Brain microvascular endothelial cell (primary cell): ENCODE data around the gene SUPT6H.
A peak's percentile ranks its signal among the peaks of the same experiment; 100 is the strongest.

ENCODE experiments used
- DNase-seq: peaks from one replicate; pipeline ENCODE4 v3.0.0-alpha.2; 2020
- H3K27ac ChIP-seq: fragments of 250-450 bp; sonication (Bioruptor Pico); 2 replicates; pipeline ENCODE4 v1.5.1; 2020; ENCODE audit warnings: mild to moderate bottlenecking, moderate library complexity
- H3K27me3 ChIP-seq: fragments of 250-450 bp; sonication (Bioruptor Pico); replicated peaks from 2 replicates; pipeline ENCODE4 v1.5.1; 2020; ENCODE audit warnings: mild to moderate bottlenecking
- H3K36me3 ChIP-seq: fragments of 250-450 bp; sonication (Bioruptor Pico); replicated peaks from 2 replicates; pipeline ENCODE4 v1.5.1; 2020; ENCODE audit warnings: mild to moderate bottlenecking
- H3K4me3 ChIP-seq: 2 replicates; pipeline ENCODE4 v1.5.1; 2011; ENCODE audit warnings: low read depth, mild to moderate bottlenecking, control low read depth, low read length, moderate library complexity
- in situ Hi-C: cut with HindIII; loops from 2 replicates; pipeline ENCODE4 v1.10.0; 2017; ENCODE audit warnings: low sequenced_read_pairs, low pct_ligation_motif_present
- TF ChIP-seq, protein P1 (sequence below): IDR thresholded peaks from 2 replicates; pipeline ENCODE4 v1.5.1; 2011; ENCODE audit warnings: low read depth, mild to moderate bottlenecking, moderate library complexity, low read length, control low read depth, inconsistent platforms; ENCODE audit errors: missing control alignments

SUPT6H gene

DNA sequence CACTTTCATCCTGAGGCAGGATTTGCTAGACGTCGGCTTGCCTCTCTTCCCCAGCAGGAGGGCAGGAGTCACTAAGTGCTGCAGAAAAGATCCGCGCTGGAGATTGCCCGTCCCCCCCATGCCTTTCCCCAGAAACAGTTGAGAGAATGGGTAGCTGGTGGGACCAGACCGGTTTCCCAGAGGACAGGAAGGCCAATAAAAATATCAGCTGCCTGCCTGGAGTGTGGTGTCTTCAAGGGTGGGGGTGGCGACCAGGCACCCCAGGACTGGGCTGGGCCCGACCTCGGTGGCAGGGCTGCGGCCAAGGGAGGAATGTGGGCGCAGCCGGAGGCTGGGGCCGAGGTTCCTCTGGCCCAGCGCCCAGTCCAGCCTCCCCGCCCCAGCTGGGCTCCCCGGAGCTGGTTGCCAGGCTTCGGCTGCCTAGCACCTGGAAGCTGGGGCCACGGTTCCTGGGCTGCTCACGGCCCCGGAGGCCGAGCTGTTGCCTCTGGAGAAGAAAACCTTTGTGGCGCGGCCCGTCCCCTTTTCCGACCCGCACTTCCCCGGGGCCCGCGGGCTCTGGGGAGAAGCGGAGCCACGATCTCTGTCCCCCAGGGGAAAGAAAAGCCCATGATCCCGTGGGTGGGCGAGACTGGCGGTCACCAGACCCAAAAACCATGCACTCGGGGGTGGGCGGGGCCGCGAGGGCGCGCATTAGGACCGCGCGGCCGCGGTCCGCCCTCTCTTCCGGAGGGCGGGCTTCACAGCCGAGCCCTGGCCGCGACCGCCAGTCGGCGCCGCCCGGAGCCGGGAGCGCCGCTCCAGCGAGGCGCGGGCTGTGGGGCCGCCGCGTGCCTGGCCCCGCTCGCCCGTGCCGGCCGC is 81.5 kb downstream of the SUPT6H start, which contains the start of gene TRAF4:
Gene TRAF4, plus strand, starts transcription at position 769 of the 861 bp plus-strand sequence. CDS start 102 bp downstream, outside the sequence.
- DNase-seq: peak; percentile 85
- H3K27ac ChIP-seq: peak within 1 kb of the TSS; percentile 92
- H3K4me3 ChIP-seq: peak within 1 kb of the TSS; percentile 85
- no peaks in the 10 kb centered on the region for H3K27me3 ChIP-seq
- peaks cover 25% of the 10 kb centered on the region for H3K36me3 ChIP-seq
- in situ Hi-C loops: no loop called here
- TF ChIP-seq, protein P1, sequence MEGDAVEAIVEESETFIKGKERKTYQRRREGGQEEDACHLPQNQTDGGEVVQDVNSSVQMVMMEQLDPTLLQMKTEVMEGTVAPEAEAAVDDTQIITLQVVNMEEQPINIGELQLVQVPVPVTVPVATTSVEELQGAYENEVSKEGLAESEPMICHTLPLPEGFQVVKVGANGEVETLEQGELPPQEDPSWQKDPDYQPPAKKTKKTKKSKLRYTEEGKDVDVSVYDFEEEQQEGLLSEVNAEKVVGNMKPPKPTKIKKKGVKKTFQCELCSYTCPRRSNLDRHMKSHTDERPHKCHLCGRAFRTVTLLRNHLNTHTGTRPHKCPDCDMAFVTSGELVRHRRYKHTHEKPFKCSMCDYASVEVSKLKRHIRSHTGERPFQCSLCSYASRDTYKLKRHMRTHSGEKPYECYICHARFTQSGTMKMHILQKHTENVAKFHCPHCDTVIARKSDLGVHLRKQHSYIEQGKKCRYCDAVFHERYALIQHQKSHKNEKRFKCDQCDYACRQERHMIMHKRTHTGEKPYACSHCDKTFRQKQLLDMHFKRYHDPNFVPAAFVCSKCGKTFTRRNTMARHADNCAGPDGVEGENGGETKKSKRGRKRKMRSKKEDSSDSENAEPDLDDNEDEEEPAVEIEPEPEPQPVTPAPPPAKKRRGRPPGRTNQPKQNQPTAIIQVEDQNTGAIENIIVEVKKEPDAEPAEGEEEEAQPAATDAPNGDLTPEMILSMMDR: peak; percentile 11

DNA sequence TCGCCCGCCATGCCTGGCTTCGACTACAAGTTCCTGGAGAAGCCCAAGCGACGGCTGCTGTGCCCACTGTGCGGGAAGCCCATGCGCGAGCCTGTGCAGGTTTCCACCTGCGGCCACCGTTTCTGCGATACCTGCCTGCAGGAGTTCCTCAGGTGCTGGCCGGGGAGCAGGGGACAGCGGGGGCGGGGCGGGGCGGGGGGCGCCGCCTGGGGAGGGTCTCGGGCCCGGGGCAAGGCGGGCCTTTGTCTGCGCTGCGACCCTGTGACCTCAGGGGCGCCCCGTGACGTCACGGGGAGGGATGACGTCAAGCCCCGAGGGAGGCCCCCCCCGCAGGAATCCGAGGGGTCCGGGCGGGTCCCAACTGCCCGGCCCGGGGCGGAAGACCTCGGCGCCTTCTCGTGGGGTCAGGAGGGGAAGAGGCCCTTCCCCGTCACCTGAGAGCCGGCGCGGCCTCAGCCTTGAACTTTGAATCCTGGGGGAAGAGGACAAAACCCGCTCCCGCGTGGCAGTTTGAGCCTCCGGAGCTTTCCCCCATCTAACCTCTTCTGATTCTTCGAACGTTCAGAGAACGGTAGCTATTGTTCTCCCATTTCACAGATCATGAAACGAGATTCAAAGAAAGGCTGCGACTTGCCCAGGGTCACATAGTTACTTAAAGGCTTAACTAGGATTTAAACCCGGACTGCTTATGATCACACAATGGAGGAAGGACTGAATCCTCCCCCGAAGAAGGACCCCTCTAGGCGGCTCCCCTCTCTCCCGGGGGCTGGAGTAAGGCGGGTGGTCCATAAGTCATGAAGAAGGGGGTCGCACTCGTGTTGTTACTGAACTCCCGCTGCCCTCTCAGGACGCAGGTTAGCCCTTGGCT is 82.3 kb downstream of the SUPT6H start:
- Histone ChIP-seq H3K27me3 (no peaks in the 10 kb centered on the region), H3K27ac (peak overlapping the region; percentile 92), H3K36me3 (peaks cover 33% of the 10 kb centered on the region), H3K4me3 (peak overlapping the region; percentile 85)
- no peak for DNase-seq
- in situ Hi-C loops: no loop called here
- TF ChIP-seq, protein P1: no peak

DNA sequence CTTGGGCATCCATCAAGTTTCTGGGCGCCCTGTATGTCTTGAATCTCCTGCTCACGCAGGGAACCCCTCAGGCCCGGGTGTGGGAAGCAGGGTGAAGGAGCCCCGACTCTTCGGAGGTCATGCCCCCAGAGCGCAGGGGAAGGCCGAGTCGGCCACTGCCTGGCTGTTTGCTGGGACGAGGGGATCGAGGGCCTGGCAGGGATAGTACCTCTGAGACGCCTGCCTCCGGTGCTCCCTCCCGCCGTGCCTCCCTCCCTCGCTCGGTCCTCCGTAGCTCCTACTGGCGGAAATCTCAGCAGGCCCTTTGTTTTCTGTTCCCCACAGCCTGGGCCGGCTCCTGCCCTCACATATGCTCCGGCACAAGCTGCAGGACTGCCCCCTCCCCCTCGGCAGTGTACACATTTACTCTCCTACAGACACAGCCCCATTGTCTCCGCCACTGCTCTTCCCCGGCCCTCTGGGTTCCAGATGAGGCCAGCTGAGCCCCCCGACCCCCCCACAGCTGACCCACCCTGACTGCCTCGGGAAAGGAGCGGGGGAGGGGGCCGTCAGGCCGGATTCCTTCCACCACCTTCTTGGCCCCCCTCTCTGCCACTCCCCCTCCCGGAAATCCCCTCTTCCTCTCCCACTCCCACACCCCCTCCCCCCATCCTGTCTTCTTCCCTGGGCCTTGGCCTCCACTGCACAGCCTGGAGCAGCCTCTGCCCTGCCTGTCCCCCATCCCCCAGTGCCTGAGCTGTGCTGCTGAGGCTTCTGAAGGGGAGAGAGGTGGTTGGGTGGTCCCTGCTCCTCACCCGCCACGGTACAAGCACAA is 83.2 kb downstream of the SUPT6H start:
- Histone ChIP-seq H3K27ac (peak overlapping the region; percentile 92), H3K36me3 (peaks cover 40% of the 10 kb centered on the region), H3K4me3 (peak overlapping the region; percentile 85), H3K27me3 (no peaks in the 10 kb centered on the region)
- in situ Hi-C loops: no loop called here
- DNase-seq: no peak
- TF ChIP-seq, protein P1: no peak

DNA sequence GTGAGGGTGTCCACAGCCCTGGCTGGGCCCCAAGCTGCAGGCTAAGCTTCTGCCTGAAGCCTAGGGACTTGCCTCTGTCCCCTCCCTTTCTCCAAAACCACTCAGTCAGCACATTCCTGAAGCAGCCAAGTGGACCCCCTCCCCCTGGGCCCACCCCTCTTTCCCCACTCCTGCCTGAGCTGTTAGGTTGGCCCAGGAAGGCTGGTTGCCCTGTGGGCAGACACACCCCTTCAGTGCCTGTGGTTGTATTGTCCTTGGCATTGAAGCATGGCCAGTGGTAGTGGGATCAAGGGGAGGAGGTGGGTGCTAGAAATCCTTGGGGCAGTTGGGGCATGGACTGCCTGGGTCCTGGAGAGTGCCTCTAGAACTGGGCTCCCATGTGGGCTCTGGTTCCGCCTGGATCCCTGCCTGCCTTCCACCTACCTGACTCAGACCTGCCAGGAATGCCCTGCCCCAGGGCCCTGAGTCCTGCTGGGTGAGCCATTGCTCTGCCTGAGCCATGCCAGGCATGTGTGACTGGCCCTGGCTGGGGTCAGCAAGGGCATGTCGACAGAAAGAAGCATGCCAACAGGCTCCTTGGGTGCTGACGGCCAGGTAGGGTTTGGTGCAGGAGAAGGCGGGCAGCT is 83.9 kb downstream of the SUPT6H start:
- TF ChIP-seq, protein P1: no peak
- Histone ChIP-seq H3K36me3 (peaks cover 47% of the 10 kb centered on the region), H3K27ac (no peak overlapping the region), H3K4me3 (peak overlapping the region; percentile 85), H3K27me3 (no peaks in the 10 kb centered on the region)
- no peak for DNase-seq
- in situ Hi-C loops: no loop called here

DNA sequence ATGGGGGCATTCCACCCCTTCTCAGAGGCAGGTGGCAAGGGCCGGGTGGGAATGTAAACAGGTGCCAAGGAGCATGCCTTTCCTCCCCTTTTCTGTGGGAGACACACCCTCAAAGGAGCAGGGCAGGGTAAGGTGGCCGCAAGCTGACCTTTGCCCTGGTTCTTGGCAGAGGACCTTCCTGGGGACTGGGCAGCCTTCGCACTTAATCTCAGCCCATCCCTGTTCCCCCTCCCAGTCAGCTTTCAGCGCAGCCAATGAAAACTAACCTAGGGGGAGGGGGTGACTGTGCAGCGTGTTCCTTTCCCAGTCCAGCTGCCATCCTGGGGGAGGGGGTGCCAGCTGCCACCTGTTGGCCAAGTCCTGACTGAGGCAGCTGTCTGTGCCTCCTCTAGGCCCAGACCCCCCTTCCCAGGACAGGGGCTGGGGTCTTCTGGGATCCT is 84.6 kb downstream of the SUPT6H start:
- DNase-seq: no peak
- TF ChIP-seq, protein P1: no peak
- Histone ChIP-seq H3K27me3 (no peaks in the 10 kb centered on the region), H3K36me3 (peaks cover 52% of the 10 kb centered on the region), H3K27ac (no peak overlapping the region), H3K4me3 (no peak overlapping the region)
- in situ Hi-C loops: no loop called here
